SK-N-SH treated with all-trans-retinoic acid at 6 μM for 48 hours (cell line): ENCODE data around the gene PLCZ1.
"Not testable (repeated sequence)": the region's sequence is repeated elsewhere in the genome, so short reads cannot be mapped to it uniquely, and the experiment has no call there.

Experiments
- ATAC-seq: fragments of 200-7000 bp; cut with Tn5 transposase; 3 replicates; pipeline ENCODE4 v1.9.1; 2020; ENCODE audit warnings: mild to moderate bottlenecking, moderate library complexity
- ARNTL ChIP-seq: fragments of 450-650 bp; formaldehyde crosslinking; IDR thresholded peaks from 2 replicates; pipeline ENCODE4 v1.5.0; 2020; ENCODE audit warnings: low read depth, mild to moderate bottlenecking, moderate library complexity, borderline replicate concordance
- BACH2 ChIP-seq: fragments of 250-450 bp; sonication (Bioruptor Pico); IDR thresholded peaks from 2 replicates; pipeline ENCODE4 v1.9.0; 2021; ENCODE audit warnings: mild to moderate bottlenecking, borderline replicate concordance
- CSRNP3 ChIP-seq: fragments of 250-450 bp; sonication (Bioruptor Pico); IDR thresholded peaks from 2 replicates; pipeline ENCODE4 v1.5.1; 2021; ENCODE audit warnings: mild to moderate bottlenecking, moderate library complexity
- ESRRG ChIP-seq: fragments of 250-450 bp; sonication (Bioruptor Pico); IDR thresholded peaks from 2 replicates; pipeline ENCODE4 v1.6.1; 2021; ENCODE audit warnings: mild to moderate bottlenecking
- GLIS3 ChIP-seq: fragments of 250-450 bp; sonication (Bioruptor Pico); IDR thresholded peaks from 2 replicates; pipeline ENCODE4 v1.5.0; 2020; ENCODE audit warnings: mild to moderate bottlenecking, moderate library complexity
- ISL1 ChIP-seq: fragments of 250-450 bp; sonication (Bioruptor Pico); IDR thresholded peaks from 2 replicates; pipeline ENCODE4 v2.1.2; 2022; ENCODE audit warnings: mild to moderate bottlenecking, moderate library complexity
- OSR1 ChIP-seq: fragments of 250-450 bp; sonication (Bioruptor Pico); IDR thresholded peaks from 2 replicates; pipeline ENCODE4 v1.8.0; 2022; ENCODE audit warnings: moderate library complexity, mild to moderate bottlenecking, inconsistent platforms
- POU6F1 ChIP-seq: fragments of 250-450 bp; sonication (Bioruptor Pico); IDR thresholded peaks from 2 replicates; pipeline ENCODE4 v1.8.0; 2021; ENCODE audit warnings: low read depth, mild to moderate bottlenecking, moderate library complexity, borderline replicate concordance
- RARB ChIP-seq: fragments of 250-450 bp; sonication (Bioruptor Pico); IDR thresholded peaks from 2 replicates; pipeline ENCODE4 v1.8.0; 2021; ENCODE audit warnings: mild to moderate bottlenecking, moderate library complexity
- SNAI2 ChIP-seq: fragments of 250-450 bp; sonication (Bioruptor Pico); IDR thresholded peaks from 2 replicates; pipeline ENCODE4 v1.5.0; 2020; ENCODE audit warnings: mild to moderate bottlenecking, moderate library complexity
- TOX ChIP-seq: fragments of 250-450 bp; sonication (Bioruptor Pico); IDR thresholded peaks from 2 replicates; pipeline ENCODE4 v1.8.0; 2021; ENCODE audit warnings: mild to moderate bottlenecking, moderate library complexity, borderline replicate concordance
- TSHZ2 ChIP-seq: fragments of 250-450 bp; sonication (Bioruptor Pico); IDR thresholded peaks from 2 replicates; pipeline ENCODE4 v1.5.0; 2020; ENCODE audit warnings: mild to moderate bottlenecking, moderate library complexity
- ZC3H10 ChIP-seq: fragments of 250-450 bp; sonication (Bioruptor Pico); IDR thresholded peaks from 2 replicates; pipeline ENCODE4 v1.5.1; 2021; ENCODE audit warnings: mild to moderate bottlenecking, moderate library complexity
- ZFP3 ChIP-seq: fragments of 250-450 bp; sonication (Bioruptor Pico); IDR thresholded peaks from 2 replicates; pipeline ENCODE4 v1.5.0; 2020; ENCODE audit warnings: mild to moderate bottlenecking, moderate library complexity
- ZFP30 ChIP-seq: fragments of 450-650 bp; formaldehyde crosslinking; IDR thresholded peaks from 2 replicates; pipeline ENCODE4 v1.5.0; 2022; ENCODE audit warnings: mild to moderate bottlenecking, moderate library complexity
- ZNF565 ChIP-seq: fragments of 450-650 bp; formaldehyde crosslinking; conservative IDR thresholded peaks from 2 replicates; pipeline ENCODE4 v1.5.0; 2020; ENCODE audit warnings: low read depth, mild to moderate bottlenecking, moderate library complexity
- ZNF8 ChIP-seq: fragments of 450-650 bp; formaldehyde crosslinking; IDR thresholded peaks from 2 replicates; pipeline ENCODE4 v1.5.0; 2020; ENCODE audit warnings: mild to moderate bottlenecking, moderate library complexity
- TF ChIP-seq, protein P1 (sequence below): fragments of 250-450 bp; sonication (Bioruptor Pico); IDR thresholded peaks from 2 replicates; pipeline ENCODE4 v1.8.0; 2020; ENCODE audit warnings: mild to moderate bottlenecking, moderate library complexity, borderline replicate concordance

The PLCZ1 gene

GRCh38 chr12:18737819-18738218, at the start of gene PLCZ1, which contains the start of gene CAPZA3:
TSS of gene PLCZ1 (minus strand) at chr12:18738012. CDS start at chr12:18737371, 641 bp downstream.
TSS of gene CAPZA3 (plus strand) at chr12:18738119. CDS start at chr12:18738269, 150 bp downstream.
- ATAC-seq, result no peak
- TF ChIP-seq OSR1 (CRISPR knock-in tag) (no peak), GLIS3 (no peak), CSRNP3 (CRISPR knock-in tag) (no peak), SNAI2 (no peak), ESRRG (no peak), TOX (CRISPR knock-in tag) (no peak), ZNF565 (CRISPR knock-in tag) (no peak), ZNF8 (CRISPR knock-in tag) (no peak), RARB (CRISPR knock-in tag) (no peak)

DNA sequence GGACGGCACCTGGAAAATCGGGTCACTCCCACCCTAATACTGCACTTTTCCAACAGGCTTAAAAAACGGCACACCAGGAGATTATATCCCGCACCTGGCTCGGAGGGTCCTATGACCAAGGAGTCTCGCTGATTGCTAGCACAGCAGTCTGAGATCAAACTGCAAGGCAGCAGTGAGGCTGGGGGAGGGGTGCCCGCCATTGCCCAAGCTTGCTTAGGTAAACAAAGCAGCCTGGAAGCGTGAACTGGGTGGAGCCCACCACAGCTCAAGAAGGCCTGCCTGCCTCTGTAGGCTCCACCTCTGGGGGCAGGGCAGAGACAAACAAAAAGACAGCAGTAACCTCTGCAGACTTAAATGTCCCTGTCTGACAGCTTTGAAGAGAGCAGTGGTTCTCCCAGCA, 47.7 kb upstream of the PLCZ1 start:
- ATAC-seq, result not testable (repeated sequence)

DNA sequence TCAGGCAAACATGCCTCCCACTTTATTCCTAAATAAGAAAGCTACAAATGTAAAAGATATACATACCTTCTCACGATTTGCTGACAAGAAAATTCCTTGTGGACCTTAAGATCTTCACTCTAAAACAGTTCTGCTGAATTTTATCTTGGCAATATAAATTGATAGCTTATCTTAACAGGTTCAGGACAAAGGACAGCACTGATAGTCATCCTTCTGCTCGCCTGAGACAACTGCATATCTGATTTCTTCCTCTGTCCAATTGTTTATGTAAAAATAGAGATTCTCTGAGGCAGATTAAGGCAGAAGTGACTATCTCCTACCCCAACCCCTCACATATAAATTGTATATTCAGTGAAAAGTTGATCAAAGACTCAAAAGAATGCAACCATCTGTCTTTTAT, 45.0 kb upstream of the PLCZ1 start:
- no peak for TF ChIP-seq RARB (CRISPR knock-in tag)
- no peak for TF ChIP-seq TSHZ2 (CRISPR knock-in tag)
- no peak for TF ChIP-seq ISL1
- TF ChIP-seq BACH2 (CRISPR knock-in tag), result no peak
- TF ChIP-seq, protein P1, sequence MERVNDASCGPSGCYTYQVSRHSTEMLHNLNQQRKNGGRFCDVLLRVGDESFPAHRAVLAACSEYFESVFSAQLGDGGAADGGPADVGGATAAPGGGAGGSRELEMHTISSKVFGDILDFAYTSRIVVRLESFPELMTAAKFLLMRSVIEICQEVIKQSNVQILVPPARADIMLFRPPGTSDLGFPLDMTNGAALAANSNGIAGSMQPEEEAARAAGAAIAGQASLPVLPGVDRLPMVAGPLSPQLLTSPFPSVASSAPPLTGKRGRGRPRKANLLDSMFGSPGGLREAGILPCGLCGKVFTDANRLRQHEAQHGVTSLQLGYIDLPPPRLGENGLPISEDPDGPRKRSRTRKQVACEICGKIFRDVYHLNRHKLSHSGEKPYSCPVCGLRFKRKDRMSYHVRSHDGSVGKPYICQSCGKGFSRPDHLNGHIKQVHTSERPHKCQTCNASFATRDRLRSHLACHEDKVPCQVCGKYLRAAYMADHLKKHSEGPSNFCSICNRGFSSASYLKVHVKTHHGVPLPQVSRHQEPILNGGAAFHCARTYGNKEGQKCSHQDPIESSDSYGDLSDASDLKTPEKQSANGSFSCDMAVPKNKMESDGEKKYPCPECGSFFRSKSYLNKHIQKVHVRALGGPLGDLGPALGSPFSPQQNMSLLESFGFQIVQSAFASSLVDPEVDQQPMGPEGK (CRISPR knock-in tag), result no peak
- no peak for TF ChIP-seq ZFP30
- no peak for ATAC-seq

GRCh38 chr12:18766479-18766878, 28.7 kb upstream of the PLCZ1 start:
- not testable (repeated sequence) for ATAC-seq

GRCh38 chr12:18755341-18755740, 17.5 kb upstream of the PLCZ1 start:
- ATAC-seq, result no peak
- TF ChIP-seq ZFP3 (CRISPR knock-in tag) (no peak), SNAI2 (no peak), ZC3H10 (no peak), ESRRG (no peak), POU6F1 (CRISPR knock-in tag) (no peak), RARB (CRISPR knock-in tag) (no peak), ZFP30 (no peak), ARNTL (no peak)
- TF ChIP-seq, protein P1 (CRISPR knock-in tag), result no peak
- TF ChIP-seq, all 23 proteins: peak for 0
